ENCODE data around the gene ZBTB44.
"Not testable (repeated sequence)": the region's sequence is repeated elsewhere in the genome, so short reads cannot be mapped to it uniquely, and the experiment has no call there.

ZBTB44 gene

DNA sequence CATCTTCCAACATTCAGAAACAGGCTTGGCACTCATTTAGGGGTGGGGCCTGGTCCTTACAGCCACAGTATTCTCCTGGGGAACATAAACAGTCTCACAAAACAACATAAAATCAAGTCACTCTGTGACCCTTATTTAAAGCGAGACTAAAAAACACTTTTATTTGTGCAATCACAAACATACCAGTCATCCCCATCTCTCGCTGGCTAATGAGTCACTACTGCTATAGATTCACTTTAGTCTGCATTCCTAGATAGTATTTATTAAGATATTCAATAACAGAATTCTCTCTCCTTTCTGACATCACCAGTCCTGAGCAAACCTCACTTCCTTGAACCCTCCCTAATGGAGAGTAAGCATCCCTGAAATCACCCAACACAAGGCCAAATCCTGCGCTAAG, 68.0 kb downstream of the ZBTB44 start:
- no peak for DNase-seq

- no peak for DNase-seq
Observed at GRCh38 chr11:130246270-130246669, 68.4 kb downstream of the ZBTB44 start.

DNA sequence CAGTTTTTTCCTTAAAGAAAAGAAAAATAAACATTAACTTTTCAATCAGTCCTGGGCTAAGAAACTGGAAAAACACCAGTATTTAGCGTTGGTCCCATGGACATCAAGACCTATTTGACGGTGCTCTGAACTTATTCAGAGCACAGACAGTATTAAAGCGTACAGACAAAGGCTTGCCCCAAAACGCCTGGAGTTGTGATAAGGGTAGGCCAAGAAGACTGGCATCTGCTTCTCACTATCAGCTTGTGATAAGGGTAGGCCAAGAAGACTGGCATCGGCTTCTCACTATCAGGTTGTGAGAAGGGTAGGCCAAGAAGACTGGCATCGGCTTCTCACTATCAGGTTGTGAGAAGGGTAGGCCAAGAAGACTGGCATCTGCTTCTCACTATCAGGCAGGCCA, 69.3 kb downstream of the ZBTB44 start:
- not testable (repeated sequence) for DNase-seq

GRCh38 chr11:130244848-130245247, 69.9 kb downstream of the ZBTB44 start:
- no peak for DNase-seq

DNA sequence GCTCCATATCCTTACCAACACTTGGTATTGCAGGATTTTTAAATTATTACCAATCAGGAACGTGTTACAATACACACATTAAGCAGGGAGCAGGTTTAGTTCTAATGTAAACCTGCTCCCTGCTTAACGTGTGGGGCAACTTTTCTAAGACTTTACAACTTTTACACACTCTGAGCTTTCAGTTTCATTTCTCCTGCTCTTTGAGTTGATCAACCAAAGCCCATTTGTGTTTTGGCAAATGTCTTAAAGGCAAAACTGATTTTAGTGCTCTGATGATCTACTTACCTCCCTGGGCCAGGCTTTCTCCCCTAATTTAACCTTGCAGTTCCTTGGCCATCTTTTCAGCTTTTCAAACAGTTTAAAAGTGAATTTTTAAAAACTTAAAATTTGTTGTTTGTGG, 70.9 kb downstream of the ZBTB44 start:
- DNase-seq = no peak

- DNase-seq = no peak
Observed at GRCh38 chr11:130241713-130242112, 73.0 kb downstream of the ZBTB44 start.

- no peak for DNase-seq
Observed at GRCh38 chr11:130237282-130238006, 77.3 kb downstream of the ZBTB44 start.

- no peak for DNase-seq
Observed at GRCh38 chr11:130234315-130234714, 80.4 kb downstream of the ZBTB44 start.

DNA sequence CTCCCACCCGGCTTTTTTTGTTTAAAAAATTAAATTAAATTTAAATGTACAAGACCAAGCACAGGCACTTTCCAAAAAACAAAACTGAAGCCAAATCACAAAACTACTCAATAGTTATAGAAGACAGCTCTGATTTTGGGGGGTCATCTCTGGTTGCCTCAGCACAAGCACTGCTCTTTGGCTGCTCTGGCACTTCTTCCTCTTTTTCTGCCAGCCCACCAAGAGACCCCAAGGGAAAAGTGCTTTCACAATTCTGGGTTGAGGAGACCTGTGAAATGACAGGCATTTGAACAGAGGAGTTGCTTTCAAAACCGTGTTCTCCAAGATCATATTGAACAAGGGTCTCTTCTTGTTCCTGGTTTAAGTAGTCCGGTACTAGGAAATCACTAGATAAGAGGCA, 80.8 kb downstream of the ZBTB44 start:
- DNase-seq = not testable (repeated sequence)

GRCh38 chr11:130233486-130233885, 81.2 kb downstream of the ZBTB44 start:
- DNase-seq = not testable (repeated sequence)

DNA sequence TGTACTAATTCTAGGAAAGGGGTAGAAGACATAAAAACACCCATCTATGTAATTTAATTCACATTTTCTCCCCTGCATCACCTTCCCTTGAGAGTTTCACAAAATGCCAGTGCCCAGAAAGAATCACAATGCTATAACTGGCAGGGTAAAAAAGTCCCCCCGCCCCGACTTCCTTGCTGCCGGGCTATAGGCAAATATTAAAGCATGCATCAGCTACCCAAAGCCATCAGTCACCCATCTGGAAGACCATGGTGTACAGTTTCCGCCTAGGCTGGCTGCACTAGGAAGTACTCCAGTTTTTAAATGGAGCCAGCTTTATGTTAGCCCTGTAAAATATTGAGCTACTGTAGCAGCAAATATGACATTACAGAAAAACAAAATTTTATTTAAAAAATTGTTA, 87.3 kb downstream of the ZBTB44 start:
- no peak for DNase-seq

DNA sequence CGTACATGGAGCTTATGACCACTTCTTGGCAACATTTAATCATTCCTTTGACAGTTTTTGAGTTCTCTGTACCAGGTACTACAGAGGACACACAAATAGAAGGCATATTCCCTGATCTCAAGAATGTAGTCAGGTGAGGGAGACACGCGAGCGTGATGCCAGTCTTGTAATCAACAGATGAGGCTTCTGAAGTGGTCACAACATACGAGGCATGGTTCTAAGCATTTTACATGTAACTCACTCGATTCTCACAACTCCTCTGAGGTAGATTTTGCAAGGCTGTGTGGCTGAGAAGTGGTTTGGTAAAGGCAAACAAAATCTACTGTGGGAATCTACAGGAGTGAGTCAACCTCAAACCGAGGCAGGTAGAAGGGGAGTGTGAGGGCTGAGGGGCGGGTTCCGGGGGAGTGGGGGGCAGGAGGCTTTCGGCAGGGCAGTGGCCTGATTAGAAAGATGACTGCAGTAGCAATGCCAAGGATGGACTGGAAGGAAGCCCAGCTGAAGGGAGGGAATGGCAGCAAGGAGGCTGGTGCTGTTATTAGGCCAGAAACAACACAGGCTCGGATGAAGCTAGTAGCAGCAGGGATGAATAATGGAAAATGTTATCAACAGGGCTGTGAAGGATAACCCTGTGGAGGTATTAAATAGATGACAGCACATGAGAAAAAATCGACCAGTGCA, 91.3 kb downstream of the ZBTB44 start:
- DNase-seq = no peak

DNA sequence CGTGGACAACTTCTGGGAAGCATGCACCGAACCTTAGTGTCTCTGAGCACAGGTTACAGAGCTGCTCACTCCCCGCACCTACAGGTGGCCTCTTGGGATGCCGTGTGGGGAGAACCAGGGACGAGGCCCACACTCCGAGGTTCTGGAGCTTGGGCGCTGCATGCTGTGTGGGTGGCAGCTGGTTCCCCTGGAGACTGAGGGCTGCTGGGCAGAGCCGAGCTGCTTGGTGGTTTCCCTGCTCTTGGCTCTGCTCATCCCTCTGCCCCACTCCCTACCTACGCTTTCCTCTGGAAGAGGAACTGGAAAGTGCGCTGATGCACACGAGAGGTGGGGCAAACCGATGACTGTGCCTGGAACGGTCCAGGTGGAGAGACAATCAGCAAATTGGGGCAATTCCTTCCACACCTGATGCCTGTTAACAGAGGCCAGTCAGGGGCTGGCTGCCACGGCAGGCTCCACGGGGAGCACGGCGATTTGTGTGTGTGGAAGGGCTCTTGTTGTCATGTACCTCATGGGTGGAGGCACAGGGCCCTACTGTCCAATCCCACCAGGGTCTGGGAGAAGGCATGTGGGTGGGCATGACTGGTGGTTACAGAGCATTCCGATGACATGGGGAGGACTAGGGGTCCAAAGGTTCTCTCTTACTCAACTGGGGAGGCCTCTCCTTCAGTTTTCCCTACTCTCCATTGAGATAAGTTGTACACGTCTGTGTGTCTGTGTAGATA, 94.2 kb downstream of the ZBTB44 start:
- no peak for DNase-seq

- no peak for DNase-seq
Observed at GRCh38 chr11:130219148-130219547, 95.6 kb downstream of the ZBTB44 start.

DNA sequence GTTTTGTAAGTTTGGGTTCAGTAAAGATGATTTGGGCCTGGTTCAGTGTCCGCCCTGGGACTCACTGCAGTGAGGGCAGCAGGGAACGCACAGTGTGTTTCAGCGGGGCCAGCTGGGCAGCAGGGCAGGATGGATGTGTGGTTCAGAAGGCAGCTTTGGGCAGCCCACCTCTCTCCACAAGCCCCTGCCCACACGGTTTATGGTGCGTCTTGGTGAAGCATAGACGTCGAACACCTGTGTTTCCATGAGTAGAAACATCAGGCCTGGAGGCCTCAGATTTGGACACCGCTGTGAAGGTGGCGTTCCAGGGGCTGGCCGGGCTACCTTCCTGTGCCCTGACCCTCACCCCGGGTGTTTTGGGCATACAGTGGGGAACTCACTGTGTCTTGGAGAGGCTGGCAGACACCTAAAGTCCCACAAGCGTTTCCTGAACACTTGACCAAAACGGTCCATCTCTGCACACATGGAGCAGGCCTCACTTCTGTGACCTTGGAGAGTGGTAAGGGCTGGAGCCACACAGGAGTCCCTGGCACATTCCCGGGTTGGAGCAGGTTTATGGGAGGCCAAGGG, 96.1 kb downstream of the ZBTB44 start:
- DNase-seq = no peak

- no peak for DNase-seq
Observed at GRCh38 chr11:130217133-130218031, 97.3 kb downstream of the ZBTB44 start.

DNA sequence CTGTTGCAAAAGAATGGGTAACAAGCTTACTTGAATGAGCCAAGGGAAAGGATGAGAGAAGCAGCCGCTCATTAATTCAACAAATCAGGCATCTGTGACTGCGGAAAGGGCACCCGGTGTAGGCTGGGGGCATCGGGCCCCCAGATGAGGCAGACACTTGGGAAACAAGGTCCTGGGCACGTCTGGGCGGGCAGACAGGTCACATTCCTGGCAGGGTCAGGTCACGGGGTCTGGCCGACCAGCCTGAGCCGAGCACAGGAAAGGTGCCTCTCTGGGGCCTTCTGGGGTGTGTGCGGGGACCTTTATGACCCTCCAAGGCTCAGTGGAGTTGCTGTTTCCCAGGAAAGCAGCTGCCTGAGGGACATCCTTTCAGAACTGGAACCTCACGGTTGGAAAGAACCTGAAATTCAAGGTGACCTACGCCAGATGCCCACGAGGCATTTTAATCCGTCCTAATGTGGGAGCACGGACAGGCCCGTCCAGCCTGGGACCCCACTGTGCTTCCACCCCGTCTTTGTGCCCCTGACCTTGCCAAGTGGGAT, 98.1 kb downstream of the ZBTB44 start:
- DNase-seq = no peak

DNA sequence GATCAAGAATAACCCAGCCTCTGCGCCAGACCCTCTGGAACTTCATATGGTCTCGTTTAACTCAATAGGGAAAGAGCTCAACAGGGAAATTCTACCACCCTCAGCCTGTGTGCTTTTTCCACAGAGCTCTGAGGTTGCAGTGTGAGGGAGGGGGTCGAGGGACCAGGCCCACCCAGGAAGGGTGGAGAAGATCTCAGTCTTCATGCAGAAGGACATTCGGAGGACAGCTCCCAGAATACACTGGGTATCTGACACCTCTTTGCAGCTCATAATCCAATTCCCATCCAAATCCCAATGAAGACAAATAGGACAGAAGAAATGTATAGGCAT, 98.5 kb downstream of the ZBTB44 start:
- DNase-seq = no peak

GRCh38 chr11:130215531-130216220, 99.0 kb downstream of the ZBTB44 start:
- DNase-seq = no peak

DNA sequence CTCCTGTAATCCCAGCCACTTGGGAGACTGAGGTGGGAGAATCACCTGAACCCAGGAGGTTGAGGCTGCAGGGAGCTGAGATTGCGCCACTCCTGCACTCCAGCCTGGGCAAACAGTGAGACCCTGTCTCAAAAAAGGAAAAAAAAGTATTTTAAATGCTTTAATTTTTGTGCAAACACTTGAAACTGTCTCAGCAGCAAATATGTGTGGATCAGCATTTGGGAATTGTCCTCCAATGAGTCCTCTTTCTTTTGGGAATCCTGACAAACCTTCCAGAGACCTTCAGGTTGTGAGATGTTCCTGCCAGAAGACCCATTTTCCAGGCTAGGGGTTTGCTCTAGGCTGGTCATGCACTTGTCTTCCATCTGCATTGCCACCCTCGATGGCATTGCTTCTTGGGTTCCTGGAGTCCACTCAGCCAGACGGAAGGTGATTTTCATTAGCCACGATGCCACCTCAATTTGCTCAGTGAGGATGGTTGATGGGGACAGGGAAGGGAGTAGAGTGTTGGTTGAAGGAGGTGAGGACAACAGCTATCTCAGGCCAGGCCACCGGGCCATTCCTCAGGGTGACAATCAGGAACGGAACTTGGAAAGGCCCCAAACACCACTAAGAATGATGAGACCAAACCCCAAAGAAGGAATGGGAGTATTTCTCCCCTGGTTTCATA, 99.7 kb downstream of the ZBTB44 start:
- DNase-seq = no peak

DNA sequence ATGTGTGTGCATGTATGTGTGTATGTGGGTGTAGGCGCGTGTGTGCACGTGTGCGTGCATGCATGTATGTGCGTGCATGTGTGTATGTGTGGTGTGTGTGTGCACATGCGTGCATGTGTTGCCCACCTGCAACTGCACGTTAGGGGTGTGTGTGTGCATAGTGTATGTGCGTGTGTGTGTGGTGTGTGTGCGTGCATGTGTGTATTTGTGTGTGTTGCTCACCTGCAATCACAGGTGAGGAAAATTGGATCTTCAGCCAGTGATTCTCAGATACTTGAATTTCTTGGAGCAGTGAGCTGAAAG, 100.8 kb downstream of the ZBTB44 start:
- no peak for DNase-seq
